Neuronal stem cell (in vitro differentiated cells): ENCODE results near the gene FTSJ1.
"Not testable (repeated sequence)": the region's sequence is repeated elsewhere in the genome, so short reads cannot be mapped to it uniquely, and the experiment has no call there.

Source experiments
- DNase-seq: peaks from one replicate; pipeline ENCODE4 v3.0.0-alpha.2; 2013; ENCODE audit warnings: low spot score
- H2AFZ ChIP-seq: one replicate; pipeline ENCODE4 v1.6.1; 2013; ENCODE audit warnings: mild to moderate bottlenecking, low read length, inconsistent platforms
- H2AK5ac ChIP-seq: 2 replicates; pipeline ENCODE4 v1.6.1; 2013; ENCODE audit warnings: low read depth, mild to moderate bottlenecking, inconsistent platforms, low read length, moderate library complexity, mixed read lengths
- H2BK120ac ChIP-seq: 2 replicates; pipeline ENCODE4 v1.6.1; 2013; ENCODE audit warnings: low read depth, mild to moderate bottlenecking, inconsistent platforms, low read length, moderate library complexity, mixed read lengths
- H2BK12ac ChIP-seq: one replicate; pipeline ENCODE4 v1.6.1; 2013; ENCODE audit warnings: low read length, inconsistent platforms
- H2BK15ac ChIP-seq: 2 replicates; pipeline ENCODE4 v1.6.1; 2013; ENCODE audit warnings: mild to moderate bottlenecking, low read length, inconsistent platforms, mixed read lengths
- H2BK5ac ChIP-seq: one replicate; pipeline ENCODE4 v1.6.1; 2013; ENCODE audit warnings: inconsistent platforms, mild to moderate bottlenecking, low read length, moderate library complexity
- H3K14ac ChIP-seq: one replicate; pipeline ENCODE4 v1.6.1; 2013; ENCODE audit warnings: low read length, inconsistent platforms
- H3K18ac ChIP-seq: 2 replicates; pipeline ENCODE4 v1.6.1; 2013; ENCODE audit warnings: low read length, inconsistent platforms
- H3K23ac ChIP-seq: 2 replicates; pipeline ENCODE4 v1.6.1; 2013; ENCODE audit warnings: low read depth, mild to moderate bottlenecking, mixed read lengths, low read length, inconsistent platforms; ENCODE audit not compliant: poor library complexity
- H3K27ac ChIP-seq: replicated peaks from 3 replicates; pipeline ENCODE4 v1.5.1; 2013; ENCODE audit warnings: low read length, inconsistent platforms
- H3K27me3 ChIP-seq, 3 experiments: 2 replicates each; pipeline ENCODE4 v1.6.1; 2013; ENCODE audit warnings: low read length in 3 of 3, mild to moderate bottlenecking in 2 of 3, inconsistent platforms in 1 of 3, low read depth in 1 of 3, mixed read lengths in 1 of 3, moderate library complexity in 1 of 3; ENCODE audit not compliant: control insufficient read depth in 3 of 3, insufficient read depth in 3 of 3
- H3K36me3 ChIP-seq, 2 donors: replicated peaks in 1 of 2; 2 replicates each; pipeline ENCODE4 v1.6.1; 2013; ENCODE audit warnings: low read length in 2 of 2; ENCODE audit not compliant: control insufficient read depth in 2 of 2, insufficient read depth in 2 of 2
- H3K4ac ChIP-seq: 2 replicates; pipeline ENCODE4 v1.6.1; 2013; ENCODE audit warnings: inconsistent platforms, mild to moderate bottlenecking, low read length, moderate library complexity
- H3K4me1 ChIP-seq, 2 donors: 1 replicate in 1 of 2; 2 replicates in 1 of 2; pipeline ENCODE4 v1.6.1; 2013; ENCODE audit warnings: low read length in 2 of 2, low read depth in 1 of 2; ENCODE audit not compliant: control insufficient read depth in 2 of 2, insufficient read depth in 1 of 2
- H3K4me2 ChIP-seq: one replicate; pipeline ENCODE4 v1.6.1; 2013; ENCODE audit warnings: mild to moderate bottlenecking, low read length, inconsistent platforms; ENCODE audit not compliant: insufficient read depth, poor library complexity, severe bottlenecking
- H3K4me3 ChIP-seq, 2 donors: 2 replicates each; pipeline ENCODE4 v1.5.1; 2013; ENCODE audit warnings: low read length in 2 of 2, mild to moderate bottlenecking in 2 of 2, inconsistent platforms in 1 of 2, moderate library complexity in 1 of 2
- H3K79me1 ChIP-seq: one replicate; pipeline ENCODE4 v1.6.1; 2013; ENCODE audit warnings: low read depth, mild to moderate bottlenecking, inconsistent platforms, low read length, moderate library complexity
- H3K9ac ChIP-seq: one replicate; pipeline ENCODE4 v1.6.1; 2013; ENCODE audit warnings: mild to moderate bottlenecking, low read depth, low read length, inconsistent platforms; ENCODE audit not compliant: poor library complexity
- H3K9me3 ChIP-seq, 2 donors: replicated peaks in 1 of 2; 2 replicates each; pipeline versions ENCODE3 to v1.6.1; 2013; ENCODE audit warnings: low read length in 2 of 2, mild to moderate bottlenecking in 2 of 2, inconsistent platforms in 1 of 2, low read depth in 1 of 2, mixed read lengths in 1 of 2, moderate library complexity in 1 of 2; ENCODE audit not compliant: control insufficient read depth in 2 of 2, insufficient read depth in 1 of 2
- H4K8ac ChIP-seq: one replicate; pipeline ENCODE4 v1.6.1; 2013; ENCODE audit warnings: low read depth, mild to moderate bottlenecking, inconsistent platforms, low read length, moderate library complexity
- H4K91ac ChIP-seq: one replicate; pipeline ENCODE4 v1.6.1; 2013; ENCODE audit warnings: low read length, low read depth, mild to moderate bottlenecking, inconsistent platforms; ENCODE audit not compliant: poor library complexity
- WGBS, 2 donors: extraction: QIAGEN DNeasy Blood & Tissue Kit; methylation state at CpG; one replicate each; pipeline ENCODE4 v1.1.7; 2013; ENCODE audit warnings: missing lambda C conversion rate in 2 of 2, mixed read lengths in 1 of 2; ENCODE audit not compliant: insufficient read length in 2 of 2, insufficient replicate concordance in 1 of 2; ENCODE audit errors: extremely low coverage in 2 of 2; 5-methylcytosine and 5-hydroxymethylcytosine counted together

The FTSJ1 gene

DNA sequence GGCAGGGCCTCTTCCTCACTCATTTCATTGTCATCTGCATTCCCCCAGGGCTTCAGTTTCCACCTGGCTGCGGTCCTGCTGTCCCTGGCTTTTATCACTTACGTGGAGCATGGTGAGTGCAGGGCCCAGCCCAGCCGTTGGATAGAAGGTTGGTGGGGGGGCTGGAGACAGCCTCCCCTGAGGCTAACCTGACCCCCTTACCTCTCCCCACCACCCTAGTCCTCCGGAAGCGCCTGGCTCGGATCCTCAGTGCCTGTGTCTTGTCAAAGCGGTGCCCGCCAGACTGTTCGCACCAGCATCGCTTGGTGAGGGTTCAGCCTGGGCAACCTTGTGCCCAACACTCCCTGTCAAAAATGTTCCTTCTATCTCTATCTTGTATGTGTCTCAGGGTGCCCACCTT, 39.8 kb downstream of the FTSJ1 start:
- no CpG with 5 or more reads among the region's 10 CpGs for whole genome bisulfite sequencing, 2 donors
- Histone ChIP-seq H3K4me2 (no peak overlapping the region), H4K91ac (no peak overlapping the region), H3K36me3 (peaks cover 1 to 3% of the 10 kb centered on the region in 2 donors), H3K4me1 (no peaks in the 10 kb centered on the region), H3K18ac (no peak overlapping the region), H2AFZ (no peak overlapping the region), H3K14ac (no peak overlapping the region), H3K79me1 (no peaks in the 10 kb centered on the region), H2BK12ac (no peak overlapping the region), H2AK5ac (no peak overlapping the region), H3K27ac (no peak overlapping the region), H3K9ac (no peak overlapping the region), H2BK5ac (no peak overlapping the region), H3K23ac (no peak overlapping the region), H3K4ac (no peak overlapping the region), H2BK120ac (no peak overlapping the region), H3K4me3 (no peak overlapping the region), H3K27me3 (no peaks in the 10 kb centered on the region), H3K9me3 (no peaks in the 10 kb centered on the region), H4K8ac (no peak overlapping the region), H2BK15ac (no peak overlapping the region)
- DNase-seq, result no peak

GRCh38 chrX:48516285-48516684, 40.3 kb downstream of the FTSJ1 start:
- H3K23ac ChIP-seq, result no peak overlapping the region
- H2AFZ ChIP-seq, result no peak overlapping the region
- H3K27me3 ChIP-seq, result no peaks in the 10 kb centered on the region
- H2BK12ac ChIP-seq, result no peak overlapping the region
- no peak overlapping the region for H3K4me3 ChIP-seq
- DNase-seq, result no peak
- H3K14ac ChIP-seq, result no peak overlapping the region
- no peak overlapping the region for H3K4ac ChIP-seq
- H4K91ac ChIP-seq, result no peak overlapping the region
- no peak overlapping the region for H3K4me2 ChIP-seq
- H2BK120ac ChIP-seq, result no peak overlapping the region
- H2AK5ac ChIP-seq, result no peak overlapping the region
- H3K79me1 ChIP-seq, result no peaks in the 10 kb centered on the region
- WGBS, 2 donors, result no CpG with 5 or more reads among the region's 10 CpGs
- no peak overlapping the region for H3K9ac ChIP-seq
- H2BK5ac ChIP-seq, result no peak overlapping the region
- H3K18ac ChIP-seq, result no peak overlapping the region
- peaks cover 1 to 3% of the 10 kb centered on the region in 2 donors for H3K36me3 ChIP-seq
- no peak overlapping the region for H4K8ac ChIP-seq
- no peak overlapping the region for H3K27ac ChIP-seq
- no peaks in the 10 kb centered on the region for H3K4me1 ChIP-seq
- no peak overlapping the region for H2BK15ac ChIP-seq
- H3K9me3 ChIP-seq, result no peaks in the 10 kb centered on the region

DNA sequence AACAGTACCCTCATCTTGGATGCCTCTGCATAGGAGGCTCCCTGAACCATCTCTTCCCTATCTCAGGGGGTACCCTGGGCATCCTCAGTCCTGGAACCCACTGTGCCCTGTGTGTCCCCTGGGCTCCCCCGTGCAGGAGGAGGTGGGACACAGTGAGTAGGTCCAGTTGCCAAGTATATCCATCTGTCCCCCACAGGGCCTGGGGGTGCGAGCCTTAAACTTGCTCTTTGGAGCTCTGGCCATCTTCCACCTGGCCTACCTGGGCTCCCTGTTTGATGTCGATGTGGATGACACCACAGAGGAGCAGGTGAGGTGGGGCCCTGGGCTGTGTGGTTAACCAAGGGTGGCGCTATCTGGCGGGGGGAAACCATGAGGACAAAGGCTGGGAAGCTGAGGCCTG, 41.0 kb downstream of the FTSJ1 start:
- Histone ChIP-seq H3K9me3 (no peaks in the 10 kb centered on the region), H4K91ac (no peak overlapping the region), H2BK5ac (no peak overlapping the region), H2AK5ac (no peak overlapping the region), H3K23ac (no peak overlapping the region), H3K79me1 (no peaks in the 10 kb centered on the region), H3K9ac (no peak overlapping the region), H3K4me2 (no peak overlapping the region), H3K4ac (no peak overlapping the region), H4K8ac (no peak overlapping the region), H2BK12ac (no peak overlapping the region), H3K27ac (no peak overlapping the region), H3K36me3 (peaks cover 1 to 3% of the 10 kb centered on the region in 2 donors), H2AFZ (no peak overlapping the region), H3K18ac (no peak overlapping the region), H3K27me3 (no peaks in the 10 kb centered on the region), H3K4me3 (no peak overlapping the region), H3K14ac (no peak overlapping the region), H2BK120ac (no peak overlapping the region), H2BK15ac (no peak overlapping the region), H3K4me1 (no peaks in the 10 kb centered on the region)
- DNase-seq, result no peak
- WGBS, 2 donors, result no CpG with 5 or more reads among the region's 5 CpGs

GRCh38 chrX:48519481-48519880, 43.5 kb downstream of the FTSJ1 start:
- H3K4me1 ChIP-seq, H2AK5ac ChIP-seq, H2BK5ac ChIP-seq, H3K23ac ChIP-seq, H2BK12ac ChIP-seq, H2AFZ ChIP-seq, H3K4ac ChIP-seq, H2BK15ac ChIP-seq, H4K91ac ChIP-seq, H3K4me2 ChIP-seq, H3K36me3 ChIP-seq, H3K18ac ChIP-seq, H3K27me3 ChIP-seq, H3K4me3 ChIP-seq, H3K14ac ChIP-seq, H3K79me1 ChIP-seq, H4K8ac ChIP-seq, H3K27ac ChIP-seq, H3K9me3 ChIP-seq, DNase-seq, H3K9ac ChIP-seq, H2BK120ac ChIP-seq: not testable (repeated sequence)
- WGBS, 2 donors, result no CpG with 5 or more reads among the region's 4 CpGs
